Testis (tissue), 3 donors: ENCODE measurements around the gene TXNDC16. TPM values are rescaled to one million over a fixed set of nuclear protein-coding genes. Genes with fewer than 3 reads are reported as not detected.

Source experiments
- DNase-seq: peaks from one replicate; pipeline ENCODE4 v3.0.0-alpha.2; 2019
- H3K27ac ChIP-seq, 2 donors: fragments of 200-600 bp; sonication (generic); one replicate each; pipeline ENCODE4 v1.5.1; 2019
- H3K27me3 ChIP-seq: fragments of 200-600 bp; sonication (generic); one replicate; pipeline ENCODE4 v1.5.1; 2019
- H3K36me3 ChIP-seq: fragments of 200-600 bp; sonication (generic); one replicate; pipeline ENCODE4 v1.5.1; 2017; ENCODE audit warnings: low read depth; ENCODE audit errors: missing control alignments
- H3K4me1 ChIP-seq: fragments of 200-600 bp; sonication (generic); one replicate; pipeline ENCODE4 v1.5.1; 2019
- H3K4me3 ChIP-seq, 2 donors: fragments of 200-600 bp; sonication (generic); one replicate each; pipeline ENCODE4 v1.5.1; 2017 to 2019
- H3K9me3 ChIP-seq: fragments of 200-600 bp; sonication (generic); one replicate; pipeline ENCODE4 v1.5.1; 2017
- POLR2A ChIP-seq: fragments of 450-650 bp; IDR thresholded peaks from one replicate; pipeline ENCODE4 v1.6.1; 2017; ENCODE audit warnings: antibody characterized with exemption, mild to moderate bottlenecking, moderate library complexity
- WGBS, 2 donors: methylation state at CpG; one replicate each; pipeline ENCODE4 v1.1.5; 2018; 5-methylcytosine and 5-hydroxymethylcytosine counted together
- intact Hi-C: fragments of 100-400 bp; cut with DNase I; formaldehyde crosslinking; loops from one replicate; pipeline ENCODE4 v1.15.1; 2023; ENCODE audit warnings: low total_unique reads
- polyA plus RNA-seq: library from polyadenylated mRNA; stranded (reverse); fragments of 350-450 nt; fragmentation: Illumina TruSeq; extraction: RNeasy Lipid Tissue Mini Kit (QIAGEN cat#74804); gene quantifications from one replicate; pipeline ENCODE4 v1.2.3, GENCODE V29; 2014; ENCODE audit warnings: low read depth, low replicate concordance; ENCODE audit not compliant: insufficient read depth
- total RNA-seq, 2 donors: library from RNA; depleted of rRNA; stranded (reverse); fragments of >200 nt; gene quantifications; one replicate each; pipeline ENCODE4 v1.2.3, GENCODE V29; 2016
- TF ChIP-seq, protein P1 (sequence below), 3 experiments: fragments of 450-650 bp in 2 of 3; fragments of 200-600 bp in 1 of 3; sonication (generic) in 1 of 3; IDR thresholded peaks; one replicate each; pipeline ENCODE4 v1.5.1; 2016 to 2019; ENCODE audit warnings: antibody characterized with exemption in 3 of 3, mild to moderate bottlenecking in 2 of 3, moderate library complexity in 1 of 3

Gene TXNDC16
- total and polyA plus RNA-seq, 3 donors from 2014 or later = 11.9 to 21.5 (median 15.8) TPM

GRCh38 chr14:52514046-52514811 lies 38.1 kb downstream of the TXNDC16 start:
- H3K4me1 ChIP-seq = no peaks in the 10 kb centered on the region
- no peak overlapping the region for H3K27ac ChIP-seq
- intact Hi-C loops = no loop called here
- no peaks in the 10 kb centered on the region for H3K9me3 ChIP-seq
- H3K4me3 ChIP-seq = no peak overlapping the region
- TF ChIP-seq, protein P1, sequence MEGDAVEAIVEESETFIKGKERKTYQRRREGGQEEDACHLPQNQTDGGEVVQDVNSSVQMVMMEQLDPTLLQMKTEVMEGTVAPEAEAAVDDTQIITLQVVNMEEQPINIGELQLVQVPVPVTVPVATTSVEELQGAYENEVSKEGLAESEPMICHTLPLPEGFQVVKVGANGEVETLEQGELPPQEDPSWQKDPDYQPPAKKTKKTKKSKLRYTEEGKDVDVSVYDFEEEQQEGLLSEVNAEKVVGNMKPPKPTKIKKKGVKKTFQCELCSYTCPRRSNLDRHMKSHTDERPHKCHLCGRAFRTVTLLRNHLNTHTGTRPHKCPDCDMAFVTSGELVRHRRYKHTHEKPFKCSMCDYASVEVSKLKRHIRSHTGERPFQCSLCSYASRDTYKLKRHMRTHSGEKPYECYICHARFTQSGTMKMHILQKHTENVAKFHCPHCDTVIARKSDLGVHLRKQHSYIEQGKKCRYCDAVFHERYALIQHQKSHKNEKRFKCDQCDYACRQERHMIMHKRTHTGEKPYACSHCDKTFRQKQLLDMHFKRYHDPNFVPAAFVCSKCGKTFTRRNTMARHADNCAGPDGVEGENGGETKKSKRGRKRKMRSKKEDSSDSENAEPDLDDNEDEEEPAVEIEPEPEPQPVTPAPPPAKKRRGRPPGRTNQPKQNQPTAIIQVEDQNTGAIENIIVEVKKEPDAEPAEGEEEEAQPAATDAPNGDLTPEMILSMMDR (IDR thresholded peaks at IDR 0.05) = no peak
- no peak for TF ChIP-seq POLR2A
- H3K27me3 ChIP-seq = no peaks in the 10 kb centered on the region
- no peaks in the 10 kb centered on the region for H3K36me3 ChIP-seq
- 95 to 96% methylated on average over 4 of the region's 4 CpGs for WGBS, 2 donors
- no peak for DNase-seq

- H3K27ac ChIP-seq = no peak overlapping the region
- intact Hi-C loops = no loop called here
These were observed 39.1 kb downstream of the TXNDC16 start for GRCh38 chr14:52513249-52513648.

GRCh38 chr14:52494444-52494843 lies 57.9 kb downstream of the TXNDC16 start:
- WGBS, 2 donors = 84 to 92% methylated on average over 1 of the region's 1 CpG
- no peaks in the 10 kb centered on the region for H3K36me3 ChIP-seq
- H3K4me3 ChIP-seq = no peak overlapping the region
- no peaks in the 10 kb centered on the region for H3K4me1 ChIP-seq
- H3K27me3 ChIP-seq = no peaks in the 10 kb centered on the region
- H3K9me3 ChIP-seq = no peaks in the 10 kb centered on the region
- no peak overlapping the region for H3K27ac ChIP-seq
- TF ChIP-seq, protein P1 (IDR thresholded peaks at IDR 0.05) = no peak
- TF ChIP-seq POLR2A = no peak
- intact Hi-C loops = no loop called here
- no peak for DNase-seq

More at GRCh38 chr14:52513249-52513648, 39.1 kb downstream of the TXNDC16 start:
- no peak for DNase-seq
- 85 to 98% methylated on average over 1 of the region's 1 CpG for WGBS, 2 donors
- Histone ChIP-seq H3K4me3 (no peak overlapping the region), H3K4me1 (no peaks in the 10 kb centered on the region), H3K9me3 (no peaks in the 10 kb centered on the region), H3K27me3 (no peaks in the 10 kb centered on the region), H3K36me3 (no peaks in the 10 kb centered on the region)
- TF ChIP-seq POLR2A = no peak
- TF ChIP-seq, protein P1 (IDR thresholded peaks at IDR 0.05) = no peak

- Histone ChIP-seq H3K9me3 (no peaks in the 10 kb centered on the region), H3K4me1 (no peaks in the 10 kb centered on the region), H3K27me3 (no peaks in the 10 kb centered on the region), H3K27ac (no peak overlapping the region), H3K36me3 (no peaks in the 10 kb centered on the region), H3K4me3 (no peak overlapping the region)
- DNase-seq = no peak
- intact Hi-C loops = no loop called here
- TF ChIP-seq, protein P1 (IDR thresholded peaks at IDR 0.05) = no peak
- WGBS, 2 donors = 92% methylated on average over 4 of the region's 4 CpGs
These were observed 66.8 kb downstream of the TXNDC16 start for GRCh38 chr14:52485350-52485960.
